Measurements from ENCODE around the gene VSNL1. TPM values are rescaled to one million over a fixed set of nuclear protein-coding genes. Genes with fewer than 3 reads are reported as not detected.

The VSNL1 gene
- total RNA-seq, 1 donor from 2014 or later = 0.23 TPM

DNA sequence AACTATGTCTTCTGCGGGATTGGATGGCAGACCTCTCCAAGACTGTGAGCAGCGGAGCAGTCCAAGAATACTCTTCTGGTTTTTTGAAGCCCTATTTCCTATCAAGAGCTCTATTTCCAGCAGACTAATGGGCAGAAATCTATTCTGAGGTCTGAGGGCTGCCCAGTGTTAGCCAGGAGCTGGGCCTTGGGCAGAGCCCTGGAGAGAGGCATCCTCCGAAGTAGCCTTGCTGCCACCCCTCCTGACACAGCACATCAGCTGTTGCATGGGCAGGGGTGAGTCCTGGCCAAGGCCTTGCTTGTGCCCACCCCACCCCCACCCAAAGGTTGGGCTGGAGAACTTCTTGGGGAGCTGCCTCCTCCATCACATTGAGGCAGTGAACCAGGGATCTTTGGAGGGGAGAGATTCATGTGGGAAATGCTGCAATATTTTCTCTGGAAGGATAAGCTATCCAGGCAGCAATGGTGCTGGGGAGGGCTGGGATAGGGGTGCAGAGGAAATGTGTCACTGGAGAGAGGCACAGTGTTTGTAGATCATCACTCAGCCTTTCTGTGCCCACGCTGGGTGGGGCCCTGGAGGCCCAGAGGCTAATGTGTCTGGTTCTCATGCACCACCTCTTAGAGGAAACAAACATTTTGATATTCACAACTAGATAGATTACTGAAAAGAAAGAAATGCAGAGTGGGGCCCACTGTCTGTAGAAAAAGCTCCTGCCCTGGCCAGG, 104.7 kb downstream of the VSNL1 start:
- DNase-seq (ENCODE audit: low spot score) = no peak

GRCh38 chr2:17646081-17646554, 105.6 kb downstream of the VSNL1 start:
- DNase-seq (ENCODE audit: low spot score) = peak; percentile 73

- no peak for DNase-seq (ENCODE audit: low spot score)
Observed at GRCh38 chr2:17646838-17647701, 106.6 kb downstream of the VSNL1 start.

DNA sequence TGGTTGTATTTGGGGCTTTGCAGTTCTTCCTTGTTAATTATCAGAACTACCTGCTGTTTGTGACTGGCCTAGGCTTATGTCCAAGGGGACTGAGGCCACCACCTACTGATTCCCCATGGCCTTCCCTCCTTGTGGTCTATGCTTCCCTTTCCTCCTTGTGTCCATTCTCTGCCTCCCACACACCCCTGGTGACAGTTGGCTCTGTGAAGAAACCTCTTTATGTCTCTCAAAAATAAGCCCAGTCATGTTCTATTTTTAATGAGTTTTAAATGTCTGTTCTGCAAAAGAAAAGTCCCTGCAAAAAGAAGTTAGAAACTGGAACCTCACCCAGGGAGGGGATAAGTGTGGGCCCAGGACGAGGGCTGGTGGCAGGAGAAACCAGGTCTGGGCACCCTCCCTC, 108.1 kb downstream of the VSNL1 start:
- peak; percentile 5 for DNase-seq (ENCODE audit: low spot score)

GRCh38 chr2:17649026-17649425, 108.5 kb downstream of the VSNL1 start:
- peak; percentile 9 for DNase-seq (ENCODE audit: low spot score)

- no peak for DNase-seq (ENCODE audit: low spot score)
Observed at GRCh38 chr2:17652681-17653394, 112.3 kb downstream of the VSNL1 start.

DNA sequence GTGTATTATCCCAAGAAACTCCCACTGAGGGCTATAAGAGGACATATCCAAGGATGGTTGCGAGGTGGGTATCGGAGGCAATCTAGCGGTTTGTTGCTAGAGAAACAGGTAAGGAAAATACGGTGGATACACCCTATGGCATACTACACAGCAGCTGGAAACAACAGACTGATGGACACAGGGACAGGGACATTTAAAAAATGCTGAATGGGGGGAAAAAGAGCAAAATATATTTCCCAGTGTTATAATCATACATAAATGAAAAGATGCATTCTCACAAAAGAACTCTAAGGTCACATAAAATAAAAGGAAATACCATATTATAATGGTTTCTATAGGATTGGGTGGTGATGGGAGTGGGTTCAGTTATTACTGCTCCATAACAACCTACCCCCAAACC, 117.3 kb downstream of the VSNL1 start:
- DNase-seq (ENCODE audit: low spot score) = no peak

- no peak for DNase-seq (ENCODE audit: low spot score)
Observed at GRCh38 chr2:17658251-17658843, 117.9 kb downstream of the VSNL1 start.

DNA sequence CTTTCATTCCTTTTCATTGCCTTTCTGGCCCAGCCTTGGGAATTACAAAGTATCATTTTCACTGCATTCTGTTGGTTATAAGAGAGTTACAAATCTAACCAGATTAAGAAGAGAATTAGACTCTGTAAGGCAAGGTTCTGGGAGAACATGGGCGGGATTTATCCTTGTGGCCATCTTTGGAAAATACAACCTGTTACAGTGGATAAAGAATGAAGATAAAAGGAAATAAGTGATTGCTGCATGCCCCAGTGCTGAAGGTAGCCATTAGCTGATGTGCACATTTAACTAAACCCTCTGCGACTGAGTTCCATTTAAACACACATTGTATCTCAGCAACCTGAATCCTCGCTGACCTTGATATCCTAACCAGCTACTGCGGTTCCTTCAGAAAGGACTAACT, 119.7 kb downstream of the VSNL1 start:
- no peak for DNase-seq (ENCODE audit: low spot score)

DNA sequence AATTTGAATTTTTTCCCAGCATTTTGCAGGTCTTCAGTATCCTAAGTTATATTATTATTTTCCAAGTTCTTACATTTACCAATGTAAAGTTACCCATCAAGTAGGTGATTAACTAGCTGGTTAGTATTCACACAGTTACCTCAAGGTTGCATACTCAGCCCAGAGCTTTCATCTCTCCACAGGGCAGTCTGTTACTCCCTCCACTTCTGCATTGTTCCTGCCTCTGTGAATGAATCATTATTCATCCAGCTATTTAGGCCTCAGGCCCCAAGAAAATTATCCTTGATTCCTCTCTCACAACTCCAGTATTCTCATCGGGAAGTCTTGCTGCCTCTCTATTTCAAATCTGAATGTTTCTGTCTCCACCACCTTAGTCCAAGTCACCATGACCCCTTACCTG, 121.0 kb downstream of the VSNL1 start:
- DNase-seq (ENCODE audit: low spot score) = no peak

DNA sequence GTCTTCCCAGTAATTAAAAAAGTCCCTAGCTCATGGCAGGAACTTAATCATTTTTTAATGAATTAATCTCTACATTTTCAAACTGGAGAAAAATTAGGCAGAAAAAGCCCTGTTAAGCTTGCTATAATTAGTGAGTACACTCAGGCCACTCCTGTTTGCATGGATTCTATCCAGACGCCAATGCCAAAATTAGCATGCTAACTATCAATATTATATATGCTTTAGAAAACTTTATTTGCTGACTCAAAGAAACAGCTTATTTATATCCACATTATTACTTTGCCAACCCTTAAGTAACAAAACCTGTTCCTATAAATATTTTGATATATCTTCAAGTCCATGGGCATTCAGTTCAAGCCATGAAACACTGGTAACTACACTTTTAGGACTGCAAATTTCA, 122.2 kb downstream of the VSNL1 start:
- no peak for DNase-seq (ENCODE audit: low spot score)

DNA sequence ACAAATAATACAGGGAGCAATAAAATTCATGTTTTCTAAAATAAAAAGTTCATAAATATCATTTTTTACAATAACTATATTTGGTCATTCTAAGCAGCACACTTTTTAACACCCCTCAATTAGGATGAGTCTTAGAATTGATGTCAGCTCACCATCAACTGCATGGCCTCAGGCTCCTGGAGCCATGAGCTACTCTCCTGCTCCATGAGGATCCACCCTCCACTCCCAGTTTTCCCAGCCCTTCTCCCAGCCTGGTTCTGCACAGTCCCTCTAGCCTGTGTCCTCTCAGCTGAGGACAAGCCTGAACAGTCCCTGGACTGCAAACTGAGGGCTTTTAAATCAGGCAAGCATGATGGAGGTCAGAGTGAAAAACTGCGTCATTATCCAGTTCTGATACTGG, 124.0 kb downstream of the VSNL1 start:
- no peak for DNase-seq (ENCODE audit: low spot score)

DNA sequence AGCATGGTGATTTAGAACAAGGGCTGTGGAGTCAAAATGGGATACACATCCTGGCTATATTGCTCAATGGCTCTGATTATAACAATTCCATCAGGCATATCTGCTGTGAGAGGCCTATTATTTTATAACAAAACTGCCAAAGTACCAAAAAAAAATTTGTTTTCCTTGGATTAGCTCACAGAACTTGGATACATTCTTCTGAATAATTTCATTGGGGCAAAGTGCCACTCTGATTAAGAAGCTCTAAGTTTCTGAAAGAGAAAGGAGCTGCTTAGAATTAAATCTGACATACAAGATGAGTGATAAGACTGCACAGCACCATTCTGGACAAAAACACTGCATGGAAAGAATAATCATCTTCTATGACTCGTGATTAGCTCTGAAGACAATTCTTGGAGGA, 127.4 kb downstream of the VSNL1 start:
- DNase-seq (ENCODE audit: low spot score) = no peak

DNA sequence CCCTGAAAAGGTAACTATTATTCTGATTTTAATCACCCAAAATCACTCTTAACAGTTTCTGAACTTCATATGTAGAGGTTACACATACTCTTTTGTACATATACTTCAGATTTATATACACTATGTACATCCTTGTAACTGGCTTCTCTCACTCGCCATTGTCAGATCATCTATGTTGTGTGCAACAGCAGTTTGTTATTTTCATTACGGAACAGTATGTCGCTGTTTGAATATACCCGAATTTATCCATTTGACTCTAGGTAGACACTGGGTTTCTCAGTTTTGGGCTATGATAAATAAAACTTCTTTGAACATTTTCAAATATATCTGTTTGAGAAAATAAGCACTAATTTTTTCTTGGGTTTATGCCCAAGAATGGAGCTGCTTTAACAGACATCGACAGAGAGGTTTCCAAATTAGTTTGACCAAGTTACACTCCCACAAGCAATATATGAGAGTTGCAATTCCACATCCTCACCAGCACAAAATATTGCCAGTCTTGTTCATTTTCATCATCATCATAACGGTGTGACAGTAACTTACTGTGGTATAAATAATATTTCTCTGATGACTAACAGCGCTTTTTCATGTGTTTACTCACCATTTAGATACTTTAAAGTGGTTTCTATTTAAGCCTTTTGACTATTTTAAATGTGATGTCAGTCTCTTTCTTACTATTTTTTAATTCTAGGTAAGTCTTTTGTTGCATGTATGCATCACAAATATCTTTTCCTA, 132.3 kb downstream of the VSNL1 start:
- DNase-seq (ENCODE audit: low spot score) = no peak

DNA sequence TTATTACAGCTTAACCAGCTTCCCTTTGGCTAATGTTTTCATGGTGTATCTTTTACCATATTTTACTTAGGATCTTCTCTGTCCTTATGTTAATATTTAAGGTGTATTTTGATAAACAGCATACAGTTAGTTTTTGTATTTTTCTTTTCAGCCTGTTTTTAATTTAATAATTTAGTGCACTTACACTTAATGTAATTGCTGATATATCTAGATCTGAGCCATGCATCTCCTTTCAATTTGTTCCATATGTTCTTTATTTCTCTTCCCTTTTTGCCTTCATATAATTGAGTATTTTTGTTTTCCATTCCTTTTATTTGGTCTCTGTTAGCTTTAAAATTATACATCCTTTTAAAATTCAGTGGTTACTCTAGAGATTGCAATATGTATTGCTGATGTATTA, 134.3 kb downstream of the VSNL1 start:
- no peak for DNase-seq (ENCODE audit: low spot score)

- no peak for DNase-seq (ENCODE audit: low spot score)
Observed at GRCh38 chr2:17680119-17680518, 139.6 kb downstream of the VSNL1 start.

DNA sequence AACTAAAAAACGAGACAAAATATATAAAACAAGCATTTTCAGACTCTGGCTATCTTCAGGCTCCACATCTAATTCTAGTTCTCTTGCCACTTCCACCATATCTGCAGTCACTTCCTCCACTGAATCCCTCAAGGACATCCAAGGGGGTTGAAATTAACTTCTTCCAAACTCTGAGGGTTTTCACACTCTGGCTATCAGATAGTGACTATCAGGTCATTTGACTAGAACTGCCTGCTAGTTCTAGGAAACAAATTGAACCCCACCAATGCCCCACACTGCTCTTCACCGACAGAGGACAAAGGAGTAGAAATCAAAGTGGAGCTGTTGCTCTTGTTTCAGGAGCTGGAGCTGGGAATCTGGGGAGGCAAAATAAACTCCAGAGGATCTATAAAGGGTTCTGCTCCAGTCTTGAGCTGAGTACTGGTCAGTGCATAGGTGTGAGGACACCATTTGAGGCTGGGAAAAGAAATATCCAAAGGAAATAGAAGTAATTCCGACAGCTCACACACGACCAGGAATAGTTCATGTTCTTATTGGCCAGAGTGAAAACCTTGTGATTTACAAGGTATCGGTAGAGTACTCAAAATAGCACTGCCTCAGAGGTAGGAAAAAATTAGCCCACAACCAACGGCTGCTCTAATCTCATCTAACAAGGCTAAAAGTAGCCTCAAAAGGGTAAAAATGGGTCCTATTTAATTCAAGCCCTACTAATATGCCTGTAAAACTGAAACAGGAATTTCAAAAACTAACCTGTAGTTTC, 141.8 kb downstream of the VSNL1 start:
- DNase-seq (ENCODE audit: low spot score) = no peak

DNA sequence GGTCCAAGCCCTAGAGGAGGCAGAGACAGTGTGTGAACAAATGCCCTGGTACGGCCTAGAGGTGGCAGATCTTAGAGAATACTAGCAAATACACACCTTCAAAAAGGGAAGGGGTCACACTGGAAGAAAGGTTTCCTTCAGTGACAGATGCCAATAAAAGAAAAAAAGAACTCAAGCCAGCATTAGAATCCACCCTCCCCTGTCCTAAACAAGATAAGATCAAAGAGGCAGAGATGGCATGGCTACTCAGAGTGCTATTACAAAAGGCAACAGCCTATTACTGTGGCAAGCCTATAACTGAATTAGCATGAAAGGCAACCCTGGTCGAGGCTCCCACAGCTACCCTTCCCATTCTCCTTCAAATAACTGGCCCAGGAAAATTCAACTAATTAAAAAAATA, 143.5 kb downstream of the VSNL1 start:
- no peak for DNase-seq (ENCODE audit: low spot score)

- DNase-seq (ENCODE audit: low spot score) = no peak
Observed at GRCh38 chr2:17688600-17688999, 148.1 kb downstream of the VSNL1 start.

GRCh38 chr2:17689010-17689409, 148.5 kb downstream of the VSNL1 start:
- no peak for DNase-seq (ENCODE audit: low spot score)

- DNase-seq (ENCODE audit: low spot score) = no peak
Observed at GRCh38 chr2:17690776-17691175, 150.3 kb downstream of the VSNL1 start.

Measured in mucosa of gallbladder (tissue), 1 donor.